ENCODE measurements around the gene ITIH3. TPM values are rescaled to one million over a fixed set of nuclear protein-coding genes. Genes with fewer than 3 reads are reported as not detected.

The ITIH3 gene
- polyA plus RNA-seq, 10 donors = 0.59 to 2.4 (median 1.4) TPM

DNA sequence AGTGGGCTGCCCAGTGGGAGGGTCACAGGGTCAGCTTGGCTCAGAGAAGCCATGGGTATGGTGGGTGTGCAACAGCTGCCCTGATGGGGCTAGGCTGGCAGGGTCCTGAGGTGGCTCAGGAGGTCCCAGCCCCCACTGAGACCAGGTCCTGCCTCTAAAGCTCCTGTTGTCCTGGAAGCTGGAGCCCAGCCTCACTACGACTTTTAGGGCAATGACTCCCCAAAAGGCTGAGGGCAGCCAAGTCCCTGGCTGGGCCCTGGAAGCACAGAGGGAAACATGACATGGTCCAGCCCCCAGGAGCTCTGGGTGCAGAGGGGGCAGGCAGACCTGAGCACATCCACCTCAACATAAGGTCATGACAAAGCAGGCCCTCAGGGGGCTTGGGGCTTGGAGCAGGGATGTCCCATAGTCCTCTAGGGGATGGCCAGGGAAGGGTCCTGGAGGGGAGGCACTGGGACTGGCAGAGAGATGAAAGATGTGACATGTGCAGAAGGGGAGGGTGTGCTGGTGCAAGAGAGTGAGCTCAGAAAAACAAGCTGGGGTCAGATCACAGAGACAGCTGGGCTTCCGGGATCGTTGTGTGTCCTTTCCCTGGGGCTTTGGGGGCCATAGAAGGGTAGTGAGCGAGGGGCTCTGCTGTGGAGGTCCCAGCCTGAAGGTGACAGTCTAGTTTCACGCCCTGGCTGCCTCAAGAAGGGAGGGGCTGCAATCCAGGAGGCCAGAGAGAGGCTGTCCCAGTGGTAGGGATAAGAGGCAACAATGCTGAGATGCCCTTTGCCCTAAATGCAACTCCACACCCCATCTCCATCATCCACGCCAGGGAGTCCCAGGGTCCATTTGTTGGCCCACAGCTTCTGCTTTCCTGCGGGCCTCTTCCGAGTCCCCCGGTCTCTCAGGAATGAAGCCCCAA is 639 bp upstream of the ITIH3 start:
- DNase-seq = peak in 1 of 3 donors; percentile 25

DNA sequence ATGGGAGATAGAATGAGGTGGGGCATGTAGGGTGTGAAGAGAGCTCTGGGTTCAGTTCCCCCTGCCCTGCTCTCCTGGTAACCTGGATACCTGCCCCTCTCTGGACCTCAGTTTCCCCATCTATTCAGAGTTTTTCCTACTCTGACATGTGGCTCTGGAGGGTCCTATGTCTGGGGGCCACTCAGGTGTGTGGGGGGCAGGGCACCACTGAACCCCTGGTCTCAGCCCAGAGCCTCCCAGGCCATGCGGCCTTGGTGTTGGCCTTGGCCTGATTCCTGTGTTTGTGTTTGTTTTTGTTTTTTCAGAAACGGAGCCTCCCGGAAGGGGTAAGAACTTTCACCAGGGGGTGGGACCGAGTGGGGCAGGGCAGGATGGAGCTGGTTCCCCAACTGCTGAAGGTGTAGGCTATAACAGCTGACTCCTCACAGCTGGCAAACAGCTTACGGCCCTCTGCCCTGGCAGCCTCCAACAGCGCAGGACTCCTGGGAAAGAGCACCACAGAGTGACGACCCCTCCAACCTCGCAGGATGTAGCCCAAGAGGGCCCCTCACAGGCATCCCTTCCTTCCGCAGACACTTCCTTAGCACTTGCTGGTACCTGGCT is 803 bp downstream of the ITIH3 start:
- no peak for DNase-seq

DNA sequence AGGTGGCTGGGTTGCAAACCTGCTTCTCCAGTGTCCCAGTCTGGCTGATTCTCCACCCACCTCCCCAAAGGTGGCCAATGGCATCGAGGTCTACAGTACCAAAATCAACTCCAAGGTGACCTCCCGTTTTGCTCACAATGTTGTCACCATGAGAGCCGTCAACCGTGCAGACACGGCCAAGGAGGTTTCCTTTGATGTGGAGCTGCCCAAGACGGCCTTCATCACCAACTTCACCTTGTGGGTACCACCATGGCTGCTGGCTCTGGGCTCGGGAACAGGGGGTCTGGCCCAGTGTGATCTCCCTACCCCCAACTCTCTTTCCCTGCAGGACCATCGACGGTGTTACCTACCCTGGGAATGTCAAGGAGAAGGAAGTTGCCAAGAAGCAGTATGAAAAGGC is 1.8 kb downstream of the ITIH3 start:
- DNase-seq = no peak

DNA sequence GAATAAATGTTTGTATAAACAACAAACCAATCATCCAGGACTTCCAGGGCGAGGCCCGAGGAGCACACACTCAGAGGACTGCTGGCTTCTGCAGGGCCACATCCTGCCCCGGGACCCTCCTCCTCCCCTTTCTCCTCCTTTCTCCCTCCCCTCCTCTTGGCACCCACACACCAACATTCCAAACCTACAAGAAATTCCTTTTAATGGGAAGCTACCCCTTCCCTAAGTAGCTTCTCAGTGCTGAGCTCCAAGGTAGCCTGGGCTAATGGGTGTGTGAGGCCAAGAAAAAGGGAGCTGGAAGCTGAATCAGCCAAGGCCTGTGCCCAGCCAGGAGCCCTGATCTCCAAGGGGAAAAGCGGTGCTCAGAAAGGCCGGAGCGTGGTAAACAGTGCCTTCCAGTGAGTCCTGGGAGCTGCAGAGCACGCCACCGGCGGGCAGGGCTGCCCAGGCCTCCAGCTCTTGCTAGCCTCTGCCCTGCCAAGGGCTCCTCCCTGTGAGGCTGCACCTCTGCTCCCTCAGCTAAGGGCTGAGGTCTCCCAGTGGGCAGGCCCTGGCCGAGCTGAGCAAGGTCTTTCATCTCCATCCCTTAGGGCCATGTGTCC is 3.9 kb downstream of the ITIH3 start:
- DNase-seq = no peak

DNA sequence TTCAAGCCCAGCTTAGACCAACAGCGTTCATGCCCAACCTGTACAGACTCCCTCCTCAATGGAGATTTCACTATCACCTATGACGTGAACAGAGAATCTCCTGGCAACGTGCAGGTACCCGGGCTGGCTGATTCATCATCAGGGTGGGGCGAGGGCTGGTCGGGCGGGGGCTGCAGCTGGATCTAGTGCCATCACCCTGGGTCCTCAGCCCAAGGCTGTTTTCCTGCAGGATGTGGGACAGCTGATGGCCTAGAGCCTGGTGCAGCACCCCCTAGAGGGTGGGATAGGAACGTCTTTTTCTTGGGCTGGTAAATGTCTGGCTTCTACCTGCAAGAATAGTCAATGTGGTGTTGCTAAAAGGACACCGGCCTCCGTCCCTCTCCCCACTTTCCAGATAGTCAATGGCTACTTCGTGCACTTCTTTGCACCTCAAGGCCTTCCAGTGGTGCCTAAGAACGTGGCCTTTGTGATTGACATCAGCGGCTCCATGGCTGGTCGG is 4.4 kb downstream of the ITIH3 start:
- no peak for DNase-seq

DNA sequence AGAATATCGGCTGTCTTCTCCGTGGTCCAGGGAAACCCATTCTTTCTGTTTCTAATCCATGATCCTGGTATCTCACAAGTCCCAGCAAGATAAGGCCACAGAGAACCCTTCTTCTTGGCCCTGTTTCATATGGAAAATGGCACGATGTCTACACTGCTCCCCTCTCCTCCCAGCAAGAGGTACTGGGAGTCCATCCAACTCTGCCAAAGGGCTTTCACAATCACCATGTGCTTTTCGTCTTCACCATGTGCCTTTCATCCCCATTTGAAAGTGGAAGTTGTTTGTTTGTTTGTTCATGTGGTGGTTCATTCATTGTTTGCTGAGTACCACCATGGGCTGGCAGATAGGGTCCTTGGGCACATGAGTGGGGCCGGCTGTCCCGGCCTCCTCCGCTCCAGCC is 5.5 kb downstream of the ITIH3 start:
- DNase-seq = no peak

DNA sequence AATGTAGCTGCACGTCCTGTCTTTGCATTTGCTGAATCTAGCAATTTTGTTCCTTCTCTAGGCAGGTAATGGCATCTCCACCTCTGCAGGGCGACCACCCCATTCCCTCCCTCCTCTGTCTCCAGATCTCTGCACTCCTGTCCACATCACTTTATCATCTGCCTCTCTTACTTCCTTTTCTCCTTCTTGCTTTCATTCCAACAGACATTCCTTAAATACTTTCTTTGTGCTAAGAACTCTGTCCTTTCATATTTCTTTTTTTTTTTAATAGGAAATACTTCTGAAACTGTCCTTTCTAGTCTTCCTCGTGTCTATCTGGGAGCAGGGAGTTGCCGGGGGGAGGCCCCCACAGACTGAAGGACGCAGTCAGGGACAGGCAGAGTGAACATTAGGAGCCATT is 7.2 kb downstream of the ITIH3 start:
- no peak for DNase-seq

DNA sequence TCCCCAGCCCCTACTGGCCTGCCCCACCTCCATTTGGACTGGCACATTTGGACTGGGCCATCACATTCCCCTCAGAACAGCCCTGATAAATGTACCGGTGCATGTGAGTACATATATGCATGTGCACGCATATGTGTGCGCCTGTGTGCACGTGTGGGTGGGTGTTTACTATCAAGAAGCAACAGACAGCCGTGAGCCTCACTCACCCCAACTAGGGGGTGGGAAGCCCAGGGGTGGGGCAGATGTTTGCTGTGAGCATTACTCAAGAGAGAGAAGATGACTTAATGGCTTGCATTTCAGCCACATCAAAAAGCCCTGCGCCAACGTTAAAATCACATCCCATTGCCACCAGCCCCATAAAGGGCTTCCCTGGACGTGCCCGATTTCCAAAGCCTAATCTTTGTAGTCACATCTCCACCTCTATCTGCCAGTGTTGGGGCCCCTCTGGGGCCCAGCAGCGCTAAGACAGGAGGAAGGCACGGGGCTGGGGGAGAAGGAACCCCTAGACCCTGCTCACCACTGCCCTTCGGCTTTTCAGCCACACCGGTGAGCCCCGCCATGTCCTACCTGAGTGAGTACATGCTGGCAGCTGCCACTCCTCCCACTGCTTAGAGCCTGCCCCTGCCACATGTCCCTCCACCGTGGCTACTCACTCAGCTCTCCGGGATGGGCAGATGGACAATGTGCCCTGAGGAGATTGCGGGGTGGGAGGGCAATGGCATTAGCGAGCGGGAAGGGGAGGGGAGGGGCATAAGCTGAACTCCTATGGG is 10.9 kb downstream of the ITIH3 start:
- no peak for DNase-seq

DNA sequence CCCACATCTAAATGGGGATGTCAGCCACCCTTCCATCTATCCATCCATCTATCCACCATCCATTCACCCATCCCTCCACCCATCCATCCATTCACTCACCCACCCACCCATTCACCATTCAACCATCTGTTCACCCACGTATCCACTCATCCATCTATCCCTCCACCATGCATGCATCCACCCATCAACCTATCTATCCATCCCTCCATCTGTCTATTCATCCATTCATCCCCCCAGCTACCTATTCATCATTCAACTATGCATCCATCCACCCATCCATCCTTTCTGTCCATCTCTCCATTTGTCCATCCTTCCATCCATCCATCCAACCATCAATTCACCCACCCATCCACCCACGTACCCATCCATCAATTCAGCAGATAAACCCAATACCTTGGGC is 14.6 kb downstream of the ITIH3 start:
- DNase-seq = no peak

DNA sequence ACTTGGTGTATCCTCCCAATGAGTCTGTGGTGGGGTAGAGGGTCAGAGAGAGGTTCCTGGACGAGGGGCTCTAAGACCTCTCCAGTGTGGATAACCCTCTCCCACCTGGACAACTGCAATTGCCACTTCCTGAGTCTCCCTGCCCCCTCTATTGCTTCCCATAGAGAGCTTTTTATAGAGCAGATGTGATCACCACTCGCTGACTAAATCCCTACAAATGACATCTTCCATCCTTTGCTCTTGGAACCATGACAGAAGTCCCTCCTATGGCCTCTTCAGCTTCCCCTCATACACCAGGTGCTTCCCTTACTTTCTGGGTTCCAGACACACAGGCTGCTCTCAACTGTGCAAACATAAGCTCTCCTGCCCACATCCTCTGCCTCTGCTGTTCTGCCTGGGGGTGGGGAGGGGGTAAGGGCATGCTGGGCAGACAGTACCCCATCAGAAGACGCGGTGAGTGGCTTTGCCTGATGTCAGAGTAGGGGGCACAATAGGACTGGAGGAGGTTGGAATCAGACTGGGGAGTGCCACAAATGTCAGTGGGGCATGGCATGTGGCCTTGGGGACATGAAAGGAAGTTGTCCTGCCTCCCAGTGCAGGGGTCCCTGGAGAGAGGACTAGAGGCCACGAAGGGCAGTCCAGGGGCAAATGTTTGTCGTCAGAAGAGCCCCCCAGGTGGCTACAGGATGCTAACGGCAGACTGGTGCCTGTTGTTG is 15.2 kb downstream of the ITIH3 start:
- peak in 1 of 3 donors; percentile 11 for DNase-seq

DNA sequence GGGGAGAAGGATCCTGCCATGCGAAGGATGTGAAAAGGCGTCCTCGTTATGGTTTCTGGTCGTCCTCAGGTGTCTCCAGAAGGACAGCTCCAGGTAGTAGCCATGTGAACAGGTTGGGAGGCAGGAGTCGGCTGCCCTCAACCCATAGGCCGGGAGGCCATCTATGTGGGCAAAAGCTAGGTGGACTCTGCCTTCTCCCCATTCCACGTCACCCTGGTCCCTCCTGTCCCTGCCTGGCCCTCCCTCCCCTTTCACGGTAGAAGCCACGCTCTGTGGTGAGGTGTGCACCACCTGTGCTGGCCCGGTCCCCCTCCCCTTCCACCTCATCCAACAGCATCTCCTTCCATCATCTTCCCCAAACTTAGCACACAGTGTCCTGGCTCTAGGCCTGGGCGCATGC is 16.3 kb downstream of the ITIH3 start:
- DNase-seq = no peak

DNA sequence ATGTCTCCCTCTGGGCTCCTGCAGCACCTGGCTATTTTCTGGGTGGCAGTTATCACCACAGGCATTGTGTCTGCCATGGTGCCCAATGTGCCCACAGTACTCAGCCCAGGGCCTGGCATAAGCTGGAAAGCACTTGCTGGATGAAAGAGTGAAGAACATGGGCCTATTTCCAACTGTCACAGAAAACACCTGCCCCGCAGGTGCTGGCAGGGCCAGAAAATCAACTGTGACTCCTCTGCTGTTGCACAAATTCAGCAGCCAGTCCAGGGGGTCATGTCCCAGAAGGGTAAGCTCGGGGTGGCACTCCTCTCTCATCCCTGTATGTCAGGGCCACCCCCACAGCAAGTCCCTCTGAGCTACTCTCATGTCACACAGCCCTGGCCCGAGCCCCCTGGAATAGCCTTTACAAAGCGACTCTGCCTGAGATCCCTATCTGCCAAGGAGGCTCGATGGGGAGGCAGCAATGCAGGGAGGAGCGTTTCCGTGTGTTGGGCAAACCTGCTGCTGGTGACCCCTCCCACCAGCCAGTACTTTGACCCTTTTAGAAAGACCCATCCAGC is 16.9 kb downstream of the ITIH3 start:
- DNase-seq = no peak

DNA sequence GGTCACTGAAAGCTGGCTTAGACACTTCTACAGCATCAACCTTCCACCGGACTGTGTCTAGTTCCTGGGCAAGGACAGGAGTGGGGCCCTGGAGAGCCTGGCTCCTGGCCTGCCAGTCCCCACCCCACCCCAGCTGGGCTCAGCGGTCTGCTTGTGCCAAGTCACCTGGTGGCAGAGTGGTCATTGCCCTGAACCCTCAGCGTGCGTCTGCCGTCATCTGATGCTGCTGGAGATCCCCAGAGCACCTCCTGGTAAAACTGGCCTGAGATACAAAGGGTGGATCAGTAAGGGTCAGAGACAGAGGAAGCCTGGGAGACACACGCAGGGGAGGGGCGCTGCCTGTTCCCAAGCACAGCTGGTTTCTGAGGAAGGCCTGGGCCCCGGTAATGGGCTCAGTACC is 19.2 kb downstream of the ITIH3 start:
- DNase-seq = no peak

DNA sequence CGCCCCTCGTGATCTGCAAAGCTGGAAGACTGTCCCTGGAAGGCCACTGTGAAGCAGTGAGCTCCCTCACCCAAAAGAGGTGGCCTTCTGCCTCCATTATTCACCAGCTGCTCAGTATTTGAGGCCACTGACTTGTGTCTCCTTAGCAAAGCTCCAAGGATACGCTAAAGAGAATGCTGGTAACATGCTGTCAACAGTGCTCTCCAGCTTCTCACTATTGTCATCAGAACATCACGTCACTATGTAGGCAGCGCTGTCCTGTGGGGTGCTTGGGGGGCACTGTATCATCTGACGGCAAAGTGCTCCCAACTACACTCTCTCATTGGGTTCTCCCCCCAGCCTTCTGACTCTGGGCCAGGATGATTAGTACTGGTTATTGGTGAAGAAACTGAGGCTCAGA is 21.6 kb downstream of the ITIH3 start:
- no peak for DNase-seq

DNA sequence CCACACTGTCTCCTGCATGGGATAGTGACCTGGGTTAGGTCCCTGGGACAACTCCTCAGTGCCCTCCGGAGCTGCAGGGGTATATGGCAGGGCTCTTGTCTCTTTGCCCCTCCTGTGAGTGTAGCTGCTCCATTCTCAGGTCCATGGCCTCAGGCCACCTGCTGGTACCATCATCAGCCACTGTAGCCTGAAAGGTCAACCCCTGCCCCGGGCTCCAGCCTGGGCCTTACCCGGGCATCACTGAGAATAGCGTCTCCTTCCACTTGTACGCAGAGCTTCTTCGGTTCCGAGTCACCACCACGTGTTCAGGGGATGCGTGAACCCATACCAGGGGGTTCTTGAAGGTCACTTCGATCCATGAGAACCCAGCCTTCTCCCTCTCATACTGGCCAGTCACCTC is 22.1 kb downstream of the ITIH3 start:
- no peak for DNase-seq

DNA sequence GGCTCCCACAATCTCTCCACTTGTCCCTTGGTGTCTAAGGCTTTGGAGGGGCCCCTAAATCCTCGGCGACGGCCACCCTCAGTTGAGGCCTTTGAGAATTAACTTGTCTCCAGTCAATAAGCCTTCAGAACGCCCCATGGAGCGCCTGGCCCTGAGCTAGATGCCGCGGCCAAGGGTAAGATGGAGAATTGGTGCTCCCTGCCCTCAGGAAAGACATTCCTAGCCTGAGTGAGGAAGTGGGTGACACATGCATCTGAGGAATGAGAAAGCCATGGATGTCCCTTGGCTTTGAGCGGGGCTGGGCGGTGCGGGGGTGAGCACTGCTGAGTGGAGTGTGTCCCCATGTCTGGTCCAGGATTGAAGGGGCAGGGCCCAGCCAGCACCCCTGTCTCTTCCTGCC is 22.6 kb downstream of the ITIH3 start:
- no peak for DNase-seq

DNA sequence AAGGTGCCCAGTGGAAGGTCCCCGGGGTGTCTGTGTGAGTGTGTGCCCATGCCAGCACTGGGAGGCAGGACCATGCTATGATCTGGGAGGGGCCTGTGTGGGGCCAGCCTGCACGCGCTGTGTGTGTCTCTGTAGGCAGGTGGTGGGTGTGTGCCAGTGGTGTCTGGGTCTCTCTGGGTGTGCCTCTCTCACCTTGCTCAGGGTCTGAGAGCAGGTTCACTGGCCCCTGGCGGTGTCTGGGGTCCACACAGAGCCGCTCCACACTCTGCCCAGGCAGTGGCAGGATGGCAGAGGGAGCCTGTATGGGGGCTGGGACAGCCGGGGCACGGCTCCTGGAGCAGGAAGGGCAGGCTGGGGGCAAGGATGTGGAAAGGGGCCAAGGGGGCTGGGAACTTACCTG is 23.3 kb downstream of the ITIH3 start:
- DNase-seq = no peak

DNA sequence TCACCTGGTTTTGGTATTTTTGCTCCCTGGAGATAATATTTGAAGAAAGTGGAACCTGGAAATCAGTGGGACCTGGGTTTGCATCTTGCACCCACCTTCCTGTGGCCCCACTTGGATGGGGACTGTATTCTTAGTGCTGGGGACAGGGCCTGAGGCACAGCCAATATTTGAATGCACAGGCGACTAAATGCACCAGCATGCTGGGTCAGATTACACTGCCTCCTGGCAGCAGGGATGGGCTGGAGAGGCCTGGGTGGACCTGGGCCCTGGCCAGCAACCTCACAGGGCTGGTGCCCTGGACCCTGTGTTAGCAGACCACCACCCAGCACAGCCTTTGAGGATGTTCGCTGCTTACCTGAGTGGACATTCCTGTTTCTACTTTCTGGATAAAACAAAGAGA is 25.3 kb downstream of the ITIH3 start:
- no peak for DNase-seq

DNA sequence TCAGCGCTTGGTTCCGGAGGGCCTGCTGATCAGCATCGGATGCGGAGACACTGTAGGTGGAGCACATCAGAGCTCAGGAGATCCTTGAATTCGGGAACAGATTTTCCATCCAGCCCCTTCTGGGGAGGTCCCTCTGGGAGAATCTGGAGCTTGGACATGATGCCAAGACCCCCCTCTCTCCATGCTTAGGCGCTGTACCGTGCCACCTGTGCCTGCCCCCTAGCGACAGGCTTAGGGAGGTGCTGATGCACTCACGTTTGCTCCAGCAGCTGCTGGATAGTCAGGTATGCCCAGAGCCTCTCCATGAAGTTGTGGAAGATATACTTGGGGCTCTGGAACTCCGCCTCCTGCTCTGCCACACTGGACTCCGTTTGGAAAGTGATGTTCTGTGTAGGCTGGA is 26.1 kb downstream of the ITIH3 start:
- no peak for DNase-seq

DNA sequence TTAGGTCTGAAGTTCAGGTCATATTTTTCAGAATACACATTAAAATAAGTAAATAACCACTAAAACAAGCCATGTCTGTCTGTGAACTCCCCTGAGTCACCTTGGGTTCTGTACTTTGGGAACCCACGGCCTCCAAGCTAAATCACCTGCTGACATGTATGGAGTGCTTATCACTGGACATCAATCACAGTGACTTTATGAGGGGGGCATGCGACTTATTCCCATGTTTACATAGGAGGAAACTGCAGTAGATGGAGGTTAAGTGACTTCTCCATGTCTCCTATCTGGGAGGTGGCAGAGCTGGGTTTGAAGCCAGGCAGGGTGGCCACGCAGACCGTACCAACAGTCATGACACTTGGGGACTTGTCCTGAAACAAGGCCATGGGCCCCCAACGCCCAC is 27.8 kb downstream of the ITIH3 start:
- DNase-seq = no peak

DNA sequence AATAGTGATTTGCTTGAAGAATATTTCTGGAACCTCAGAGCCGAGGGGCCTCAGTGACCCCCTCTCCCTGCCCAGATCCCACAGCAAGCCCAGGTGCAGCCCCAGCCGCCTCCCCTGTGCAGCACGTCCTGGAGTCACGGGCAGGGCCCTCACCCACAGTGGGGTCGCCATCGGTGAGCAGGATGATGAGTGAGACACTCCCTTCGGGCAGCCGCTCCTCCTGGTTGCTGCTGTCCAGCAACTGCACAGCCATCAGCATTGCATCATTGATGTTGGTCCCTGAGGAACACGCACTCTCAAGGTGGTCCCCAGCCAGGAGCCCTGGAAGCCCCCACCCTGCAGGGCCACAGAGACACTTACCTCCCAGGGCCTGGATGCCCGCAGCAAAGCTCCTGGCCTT is 29.4 kb downstream of the ITIH3 start:
- no peak for DNase-seq
